Measurements from ENCODE around the gene MORN1. TPM values are rescaled to one million over a fixed set of nuclear protein-coding genes. Genes with fewer than 3 reads are reported as not detected.
"Not testable (repeated sequence)": the region's sequence is repeated elsewhere in the genome, so short reads cannot be mapped to it uniquely, and the experiment has no call there.

Gene MORN1
- total RNA-seq (1 to 10 TPM; 4.7 to 8.9 (median 5.2) TPM), polyA plus RNA-seq (1 to 10 TPM; 5.2 to 9.3 TPM)

DNA sequence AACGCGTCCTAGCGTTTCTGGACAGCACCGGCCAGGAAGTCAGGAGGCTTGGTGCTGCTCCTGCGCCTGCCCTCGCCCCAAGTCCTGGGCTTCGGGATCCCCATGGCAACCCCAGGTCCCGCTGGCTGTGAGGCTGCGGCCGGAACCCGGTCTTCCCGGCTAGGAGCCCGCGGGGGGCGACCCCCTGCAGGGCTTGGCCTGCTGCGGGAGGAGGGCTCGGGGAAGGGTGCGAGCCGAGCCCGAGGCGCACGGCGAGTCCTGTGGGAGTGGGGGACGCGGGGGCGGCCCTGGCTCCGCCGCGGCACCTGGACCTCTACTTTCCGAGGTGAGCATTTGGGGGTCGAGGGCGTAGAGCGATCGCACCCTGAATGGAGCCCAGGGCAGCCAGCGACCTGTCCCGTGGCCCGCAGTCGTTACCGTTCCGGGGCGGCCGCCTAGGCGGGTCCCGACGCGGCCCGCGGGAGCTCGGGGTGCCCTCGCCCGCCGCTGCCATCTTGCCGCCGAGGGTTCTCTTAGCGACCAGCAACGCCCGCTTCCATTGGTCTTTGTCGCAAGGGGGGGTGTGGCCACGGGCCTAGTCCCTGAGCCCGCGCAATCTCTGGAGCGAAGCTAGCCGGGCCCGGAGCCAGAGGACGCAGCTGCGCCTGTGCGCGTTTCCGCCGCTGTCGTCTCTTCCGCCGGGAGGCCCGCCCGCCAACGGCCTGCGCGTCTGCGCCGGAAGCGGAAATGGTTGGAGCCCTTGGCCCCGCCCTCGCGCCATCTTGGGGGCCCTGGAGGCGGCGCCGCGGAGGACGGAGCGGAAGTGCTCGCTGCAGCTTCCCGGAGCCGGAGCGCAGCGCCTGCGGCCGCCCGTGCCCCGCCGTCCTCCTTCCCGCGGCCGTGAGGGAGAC lies at the start of gene MORN1, which contains the start of gene RER1:
MORN1 (minus strand) TSS at position 514 of the 890 bp plus-strand sequence; CDS start at position 493, 21 bp downstream.
RER1 (plus strand) TSS at position 801 of the 890 bp plus-strand sequence. CDS start 3,950 bp downstream, outside the sequence.
- FAIRE-seq (peak; percentile 56), ATAC-seq (peak; percentile 93 to 99 (median 94))
- H3K36me3 ChIP-seq: peaks cover 0 to 7% (median 5%) of the 10 kb centered on the region in 3 donors

DNA sequence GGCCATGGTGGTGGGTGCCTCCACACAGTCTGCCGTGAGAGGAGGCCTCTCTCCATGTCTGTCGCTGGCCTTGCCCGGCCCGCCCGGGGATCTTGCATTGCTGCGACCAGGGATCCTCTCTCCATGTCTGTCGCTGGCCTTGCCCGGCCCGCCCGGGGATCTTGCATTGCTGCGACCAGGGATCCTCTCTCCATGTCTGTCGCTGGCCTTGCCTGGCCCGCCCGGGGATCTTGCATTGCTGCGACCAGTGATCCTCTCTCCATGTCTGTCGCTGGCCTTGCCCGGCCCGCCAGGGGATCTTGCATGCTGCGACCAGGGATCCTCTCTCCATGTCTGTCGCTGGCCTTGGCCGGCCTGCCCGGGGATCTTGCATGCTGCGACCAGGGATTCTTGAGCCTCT lies 49.0 kb upstream of the MORN1 start:
- H3K27ac ChIP-seq; H3K27me3 ChIP-seq; intact Hi-C loops (cut with DNase I); ATAC-seq; H3K4me1 ChIP-seq; H3K9me3 ChIP-seq; H3K4me3 ChIP-seq; H3K36me3 ChIP-seq: not testable (repeated sequence)
- 69 to 78% methylated on average over 20 to 23 of the region's 23 CpGs for WGBS, 2 donors
- DNase-seq (peak in 1 of 6 donors; percentile 89), FAIRE-seq (peak; percentile 20)

More for the DNA sequence above, at the start of gene MORN1, which contains the start of gene RER1:
- H3K27ac ChIP-seq: peak within 1 kb of the TSS; percentile 67 to 85 (median 76)
- TF ChIP-seq, protein P1, sequence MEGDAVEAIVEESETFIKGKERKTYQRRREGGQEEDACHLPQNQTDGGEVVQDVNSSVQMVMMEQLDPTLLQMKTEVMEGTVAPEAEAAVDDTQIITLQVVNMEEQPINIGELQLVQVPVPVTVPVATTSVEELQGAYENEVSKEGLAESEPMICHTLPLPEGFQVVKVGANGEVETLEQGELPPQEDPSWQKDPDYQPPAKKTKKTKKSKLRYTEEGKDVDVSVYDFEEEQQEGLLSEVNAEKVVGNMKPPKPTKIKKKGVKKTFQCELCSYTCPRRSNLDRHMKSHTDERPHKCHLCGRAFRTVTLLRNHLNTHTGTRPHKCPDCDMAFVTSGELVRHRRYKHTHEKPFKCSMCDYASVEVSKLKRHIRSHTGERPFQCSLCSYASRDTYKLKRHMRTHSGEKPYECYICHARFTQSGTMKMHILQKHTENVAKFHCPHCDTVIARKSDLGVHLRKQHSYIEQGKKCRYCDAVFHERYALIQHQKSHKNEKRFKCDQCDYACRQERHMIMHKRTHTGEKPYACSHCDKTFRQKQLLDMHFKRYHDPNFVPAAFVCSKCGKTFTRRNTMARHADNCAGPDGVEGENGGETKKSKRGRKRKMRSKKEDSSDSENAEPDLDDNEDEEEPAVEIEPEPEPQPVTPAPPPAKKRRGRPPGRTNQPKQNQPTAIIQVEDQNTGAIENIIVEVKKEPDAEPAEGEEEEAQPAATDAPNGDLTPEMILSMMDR (IDR thresholded peaks at IDR 0.05): no peak
- intact Hi-C loops (cut with DNase I): no loop called here
- peak; percentile 99 to 100 (median 100) for DNase-seq
- H3K27me3 ChIP-seq: no peaks in the 10 kb centered on the region
- H3K4me1 ChIP-seq: peaks cover 17 to 28% (median 25%) of the 10 kb centered on the region in 3 donors
- no peaks in the 10 kb centered on the region for H3K9me3 ChIP-seq
- H3K4me3 ChIP-seq: peak within 1 kb of the TSS; percentile 76 to 99 (median 90)
- WGBS, 2 donors: 0 to 1% methylated on average over 63 to 103 of the region's 103 CpGs

DNA sequence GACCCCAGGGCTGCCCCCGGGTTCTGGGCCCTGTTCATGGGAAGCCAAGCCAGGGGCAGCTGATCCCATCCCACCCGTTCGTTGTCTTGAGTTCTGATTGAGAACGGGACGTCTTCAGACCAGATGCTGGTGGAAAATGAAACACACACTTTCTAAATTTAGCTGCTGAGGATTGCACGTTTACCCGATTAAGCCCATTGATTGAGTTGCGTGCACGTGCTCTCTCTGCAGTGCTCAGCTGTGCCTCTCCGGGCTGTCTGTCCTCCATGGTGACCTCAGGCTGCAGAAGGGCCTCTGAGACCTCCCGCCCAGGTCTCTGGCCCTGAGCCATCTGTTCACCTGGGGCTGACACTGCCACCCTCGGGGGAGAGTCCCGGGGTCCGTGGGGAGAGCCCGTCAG lies 48.0 kb upstream of the MORN1 start:
- peaks cover 0 to 7% (median 0%) of the 10 kb centered on the region in 4 donors for H3K27me3 ChIP-seq
- H3K4me1 ChIP-seq: no peaks in the 10 kb centered on the region
- no peak for DNase-seq
- no peak for FAIRE-seq
- intact Hi-C loops (cut with DNase I): no loop called here
- no peak overlapping the region for H3K27ac ChIP-seq
- no peak overlapping the region for H3K4me3 ChIP-seq
- no peaks in the 10 kb centered on the region for H3K36me3 ChIP-seq
- ATAC-seq: no peak
- 37 to 38% methylated on average over 15 of the region's 15 CpGs for WGBS, 2 donors
- no peaks in the 10 kb centered on the region for H3K9me3 ChIP-seq
- TF ChIP-seq, protein P1 (IDR thresholded peaks at IDR 0.05): no peak

DNA sequence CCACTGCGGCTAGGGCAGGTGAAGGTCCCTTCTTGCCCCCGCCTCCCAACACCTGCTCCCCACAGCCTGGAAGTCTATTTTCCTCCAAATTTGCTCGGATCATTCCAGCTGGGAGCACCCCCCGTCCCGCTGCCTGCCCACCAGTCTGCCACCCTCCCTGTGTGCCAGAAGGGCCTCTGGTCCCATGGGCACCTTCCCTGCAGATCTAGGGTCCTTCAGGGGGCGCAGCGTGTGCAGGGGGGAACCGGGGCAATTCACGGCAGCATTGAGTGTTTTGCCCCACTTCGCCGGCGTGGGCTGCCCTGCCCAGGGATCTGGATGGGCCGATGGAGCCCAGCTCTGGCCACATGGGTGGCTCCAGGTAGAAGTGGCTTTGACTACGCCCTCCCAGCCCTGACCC lies 47.3 kb upstream of the MORN1 start:
- Histone ChIP-seq H3K4me3 (no peak overlapping the region), H3K4me1 (no peaks in the 10 kb centered on the region), H3K27me3 (peaks cover 0 to 7% (median 0%) of the 10 kb centered on the region in 4 donors), H3K9me3 (no peaks in the 10 kb centered on the region), H3K36me3 (no peaks in the 10 kb centered on the region), H3K27ac (no peak overlapping the region)
- DNase-seq (no peak), FAIRE-seq (no peak), ATAC-seq (no peak)
- intact Hi-C loops (cut with DNase I): no loop called here
- 72 to 73% methylated on average over 14 of the region's 14 CpGs for WGBS, 2 donors
- TF ChIP-seq, protein P1 (IDR thresholded peaks at IDR 0.05): no peak

DNA sequence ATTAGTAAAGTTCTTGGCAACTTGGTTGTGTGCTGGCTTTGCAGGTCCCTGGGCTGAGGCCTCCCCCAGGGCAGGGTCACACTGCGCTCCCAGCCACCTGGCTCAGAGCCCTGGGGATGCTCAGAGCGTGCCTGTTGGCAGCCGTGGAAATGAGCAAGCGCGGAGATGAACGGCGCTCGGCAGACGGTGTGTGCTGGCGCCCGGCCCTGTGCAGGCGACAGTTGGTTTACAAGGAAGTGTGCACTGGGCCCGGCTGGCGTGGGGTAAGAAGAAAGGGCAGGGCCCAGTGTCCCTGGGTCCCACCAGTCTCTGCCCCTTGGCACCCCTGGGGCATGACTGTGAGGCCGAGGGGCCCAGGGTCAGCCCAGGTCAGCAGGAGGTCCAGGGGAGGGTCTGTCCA lies 46.7 kb upstream of the MORN1 start:
- DNase-seq (no peak), FAIRE-seq (no peak), ATAC-seq (no peak)
- no peaks in the 10 kb centered on the region for H3K36me3 ChIP-seq
- intact Hi-C loops (cut with DNase I): no loop called here
- H3K27ac ChIP-seq: no peak overlapping the region
- H3K4me3 ChIP-seq: no peak overlapping the region
- no peaks in the 10 kb centered on the region for H3K9me3 ChIP-seq
- 65 to 74% methylated on average over 15 of the region's 15 CpGs for WGBS, 2 donors
- TF ChIP-seq, protein P1 (IDR thresholded peaks at IDR 0.05): no peak
- no peaks in the 10 kb centered on the region for H3K4me1 ChIP-seq
- H3K27me3 ChIP-seq: peaks cover 0 to 5% (median 0%) of the 10 kb centered on the region in 4 donors

Measured in pancreas (tissue), 10 donors.